Panc1 (cell line): ENCODE data around the gene UNC119B. TPM values are rescaled to one million over a fixed set of nuclear protein-coding genes. Genes with fewer than 3 reads are reported as not detected.

Experiments
- ATAC-seq: fragments of 200-7000 bp; cut with Tn5 transposase; 2 replicates; pipeline ENCODE4 v1.9.1; 2020; ENCODE audit warnings: mild to moderate bottlenecking, moderate library complexity
- BruUV-seq: library from RNA; stranded (reverse); fragments of 400-500 nt; replicated peaks from 2 replicates; lab custom pipeline; 2021; lab: Mats Ljungman, UMichigan
- CTCF ChIA-PET: fragments of 300-600 bp; sonication (Branson Sonifier 250); formaldehyde crosslinking; loops from one replicate; lab custom pipeline; 2022; ENCODE audit warnings: antibody characterized with exemption; lab: Charles Lee
- POLR2A ChIA-PET: fragments of 300-600 bp; sonication (Branson Sonifier 250); formaldehyde crosslinking; loops from one replicate; lab custom pipeline; 2022; ENCODE audit warnings: antibody characterized with exemption; lab: Charles Lee
- DNase-seq: peaks from one replicate; pipeline ENCODE4 v3.0.0-alpha.2; 2010; ENCODE audit warnings: low read depth, low spot score
- H3K27ac ChIP-seq: 2 replicates; pipeline ENCODE4 v1.5.1; 2011; ENCODE audit warnings: mild to moderate bottlenecking, low read length, inconsistent platforms
- H3K27me3 ChIP-seq: fragments of 200-500 bp; sonication (Bioruptor generic); 2 replicates; pipeline ENCODE4 v1.6.0; 2014; ENCODE audit warnings: low read length, inconsistent platforms; ENCODE audit not compliant: control insufficient read depth, insufficient read depth
- H3K36me3 ChIP-seq: fragments of 200-500 bp; sonication (Bioruptor generic); 2 replicates; pipeline ENCODE4 v1.5.1; 2014; ENCODE audit warnings: inconsistent platforms, mild to moderate bottlenecking, low read length, moderate library complexity; ENCODE audit not compliant: control insufficient read depth, insufficient read depth
- H3K4me1 ChIP-seq: 2 replicates; pipeline ENCODE4 v1.5.1; 2011; ENCODE audit warnings: inconsistent platforms, mild to moderate bottlenecking, low read length, moderate library complexity; ENCODE audit not compliant: control insufficient read depth, insufficient read depth
- H3K4me3 ChIP-seq, 2 experiments: 2 replicates each; pipeline ENCODE4 v1.5.1; 2011 to 2012; ENCODE audit warnings: low read depth in 2 of 2, low read length in 2 of 2, mild to moderate bottlenecking in 2 of 2, inconsistent platforms in 1 of 2, moderate library complexity in 1 of 2
- H3K9me3 ChIP-seq: fragments of 200-500 bp; sonication (Bioruptor generic); 2 replicates; pipeline ENCODE4 v1.5.1; 2014; ENCODE audit warnings: low read depth, mild to moderate bottlenecking, inconsistent platforms, low read length, moderate library complexity; ENCODE audit not compliant: control insufficient read depth, insufficient read depth
- CTCF ChIP-seq: fragments of 450-650 bp; IDR thresholded peaks from 2 replicates; pipeline ENCODE4 v1.5.1; 2017; ENCODE audit warnings: mild to moderate bottlenecking
- POLR2AphosphoS5 ChIP-seq: IDR thresholded peaks from 2 replicates; pipeline ENCODE4 v1.6.1; 2012; ENCODE audit warnings: mild to moderate bottlenecking, low read depth, low read length, moderate library complexity
- REST ChIP-seq, 2 experiments: IDR thresholded peaks; 2 replicates each; pipeline ENCODE4 v1.6.1; 2011 to 2012; ENCODE audit warnings: low read depth in 2 of 2, control low read depth in 1 of 2, low read length in 1 of 2, mild to moderate bottlenecking in 1 of 2, moderate library complexity in 1 of 2; ENCODE audit not compliant: insufficient read depth in 1 of 2
- SIN3A ChIP-seq: IDR thresholded peaks from 2 replicates; pipeline ENCODE4 v1.6.1; 2012; ENCODE audit warnings: low read depth, mild to moderate bottlenecking, low read length, moderate library complexity, borderline replicate concordance; ENCODE audit not compliant: insufficient read depth
- TCF7L2 ChIP-seq: IDR thresholded peaks from 2 replicates; pipeline ENCODE4 v1.6.1; 2011; ENCODE audit warnings: mild to moderate bottlenecking, low read depth, low read length, inconsistent platforms
- in situ Hi-C: cut with HindIII; loops from 2 replicates; pipeline ENCODE4 v1.10.0; 2016; ENCODE audit warnings: low sequenced_read_pairs, low pct_unique_long_range_greater_than_20kb
- intact Hi-C: fragments of 100-400 bp; cut with micrococcal nuclease; formaldehyde crosslinking; loops from one replicate; pipeline ENCODE4 v1.10.0; 2022; ENCODE audit not compliant: unreplicated experiment
- total RNA-seq: library from RNA; stranded (reverse); gene quantifications from one replicate; pipeline ENCODE4 v1.2.1, GENCODE V29; 2021; ENCODE audit not compliant: unreplicated experiment

UNC119B gene
- total RNA-seq, 1 experiment from 2014 or later = 26.0 TPM

GRCh38 chr12:120670667-120671066 lies 39.6 kb upstream of the UNC119B start:
- Histone ChIP-seq H3K9me3 (no peaks in the 10 kb centered on the region), H3K27me3 (no peaks in the 10 kb centered on the region), H3K4me3 (no peak overlapping the region), H3K27ac (no peak overlapping the region), H3K36me3 (no peaks in the 10 kb centered on the region), H3K4me1 (no peaks in the 10 kb centered on the region)
- DNase-seq (no peak), ATAC-seq (no peak)
- in situ Hi-C loops = no loop called here
- intact Hi-C loops = no loop called here
- ChIA-PET POLR2A (interaction anchor here (0.5 kb wide), 1 partner anchor 389 kb away, joined by 3 read pairs; no protein-coding TSS in a partner anchor), CTCF (interaction anchor here (0.6 kb wide), 1 partner anchor 448 kb away, joined by 3 read pairs; no protein-coding TSS in a partner anchor)
- TF ChIP-seq SIN3A = no peak
- TF ChIP-seq REST (IDR thresholded peaks at IDR 0.05; ENCODE audit: insufficient read depth in 1 of 2, low read depth in 2 of 2, low read length in 1 of 2) = no peak
- no peak for TF ChIP-seq POLR2AphosphoS5
- TF ChIP-seq CTCF = no peak
- TF ChIP-seq TCF7L2 = no peak
- BruUV-seq = no TSS peak

GRCh38 chr12:120674097-120674636 lies 36.1 kb upstream of the UNC119B start:
- H3K27me3 ChIP-seq = no peaks in the 10 kb centered on the region
- ChIA-PET CTCF (no interaction called here), POLR2A (interaction anchor here (0.6 to 0.7 kb wide), 2 partner anchors 15 to 28 kb away, joined by 3 to 6 read pairs; no protein-coding TSS in a partner anchor)
- no peak for TF ChIP-seq SIN3A
- TF ChIP-seq REST (IDR thresholded peaks at IDR 0.05; ENCODE audit: insufficient read depth in 1 of 2, low read depth in 2 of 2, low read length in 1 of 2) = no peak
- no peak for TF ChIP-seq CTCF
- DNase-seq (no peak), ATAC-seq (no peak)
- intact Hi-C loops (no loop called here), in situ Hi-C loops (no loop called here)
- H3K4me3 ChIP-seq = no peak overlapping the region
- no peaks in the 10 kb centered on the region for H3K4me1 ChIP-seq
- no peaks in the 10 kb centered on the region for H3K36me3 ChIP-seq
- H3K9me3 ChIP-seq = no peaks in the 10 kb centered on the region
- no peak overlapping the region for H3K27ac ChIP-seq
- BruUV-seq = no TSS peak
